Measurements from ENCODE around the gene COLGALT1. TPM values are rescaled to one million over a fixed set of nuclear protein-coding genes. Genes with fewer than 3 reads are reported as not detected.

The COLGALT1 gene
- total RNA-seq, 2 donors from 2014 or later = 41.1 to 76.5 TPM

DNA sequence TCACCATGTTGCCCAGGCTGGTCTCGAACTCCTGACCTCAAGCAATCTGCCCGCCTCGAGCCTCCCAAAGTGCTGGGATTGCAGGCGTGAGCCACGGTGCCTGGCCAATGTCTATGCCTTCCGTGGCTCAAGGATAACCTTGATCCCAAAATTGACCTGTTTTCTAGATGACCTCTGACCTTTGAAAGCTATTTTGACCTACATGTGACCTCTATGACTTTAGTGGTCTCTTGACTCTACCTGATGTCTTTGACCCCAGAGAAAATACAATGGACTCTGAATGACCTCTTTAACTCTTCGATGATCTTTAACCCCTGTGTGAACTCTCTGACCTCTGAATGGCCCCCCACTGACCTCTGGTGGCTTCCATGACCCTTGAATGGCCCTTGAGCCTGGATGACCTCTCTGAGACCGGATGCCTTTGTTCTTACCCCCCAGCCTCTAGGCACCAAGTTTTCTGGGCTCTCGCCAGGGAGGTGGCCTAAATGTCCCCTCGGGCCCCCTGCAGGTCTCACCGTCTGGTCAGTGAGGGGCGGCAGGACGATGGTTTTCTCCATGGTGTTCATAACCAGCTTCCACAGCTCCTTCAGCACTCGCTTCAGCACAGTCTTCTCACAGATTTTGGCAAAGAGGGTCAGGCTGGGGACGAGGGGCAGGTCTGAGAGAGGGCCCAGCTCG is 69.0 kb downstream of the COLGALT1 start:
- H3K9me3 Mint-ChIP-seq = no peaks in the 10 kb centered on the region
- no peaks in the 10 kb centered on the region for H3K4me1 Mint-ChIP-seq
- no peaks in the 10 kb centered on the region for H3K36me3 Mint-ChIP-seq (ENCODE audit: low read depth)
- no peak overlapping the region for H3K27ac Mint-ChIP-seq
- peaks cover 16% of the 10 kb centered on the region for H3K27me3 Mint-ChIP-seq
- H3K4me3 Mint-ChIP-seq = no peak overlapping the region
- ATAC-seq (replicated peaks) = no peak

DNA sequence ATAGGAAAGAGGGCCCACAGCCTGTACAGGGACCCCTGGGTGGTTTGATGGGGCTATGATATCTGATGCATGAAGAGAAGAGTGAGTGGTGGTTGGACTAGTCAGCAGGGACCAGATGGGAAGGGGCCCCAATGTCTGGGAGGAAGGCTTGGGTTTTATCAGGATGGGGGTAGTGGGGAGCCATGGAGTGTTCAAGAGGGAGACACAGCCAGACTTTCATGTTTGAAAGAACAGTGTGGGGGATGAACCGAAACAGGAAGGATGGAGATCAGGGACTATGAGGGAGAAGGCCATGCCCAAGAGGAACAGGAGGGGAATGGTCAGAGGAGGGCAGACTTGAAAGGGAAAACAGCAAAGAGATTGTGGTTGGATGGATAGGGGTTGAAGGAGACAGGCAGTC is 69.6 kb downstream of the COLGALT1 start:
- H3K27me3 Mint-ChIP-seq = peaks cover 12% of the 10 kb centered on the region
- H3K27ac Mint-ChIP-seq = no peak overlapping the region
- ATAC-seq (replicated peaks) = no peak
- H3K4me1 Mint-ChIP-seq = no peaks in the 10 kb centered on the region
- H3K36me3 Mint-ChIP-seq (ENCODE audit: low read depth) = no peaks in the 10 kb centered on the region
- H3K9me3 Mint-ChIP-seq = no peaks in the 10 kb centered on the region
- no peak overlapping the region for H3K4me3 Mint-ChIP-seq

DNA sequence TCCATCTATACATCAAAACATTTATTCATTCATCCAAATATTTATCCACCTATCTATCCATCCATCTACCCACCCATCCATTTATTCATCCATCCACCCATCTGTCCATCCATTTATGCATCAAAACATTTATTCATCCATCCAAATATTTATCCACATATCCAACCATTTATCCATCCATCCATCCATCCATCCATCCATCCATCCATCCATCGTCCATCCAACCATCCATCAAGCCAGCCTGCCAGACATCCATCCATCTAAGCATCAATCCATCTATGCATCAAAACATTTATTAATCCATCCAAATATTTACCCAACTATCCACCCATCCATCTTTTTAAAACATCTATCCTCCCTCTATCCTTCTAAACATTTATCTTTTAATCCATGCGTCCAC is 70.5 kb downstream of the COLGALT1 start:
- no peak overlapping the region for H3K27ac Mint-ChIP-seq
- no peaks in the 10 kb centered on the region for H3K36me3 Mint-ChIP-seq (ENCODE audit: low read depth)
- H3K9me3 Mint-ChIP-seq = no peaks in the 10 kb centered on the region
- ATAC-seq (replicated peaks) = no peak
- H3K4me1 Mint-ChIP-seq = no peaks in the 10 kb centered on the region
- H3K4me3 Mint-ChIP-seq = no peak overlapping the region
- H3K27me3 Mint-ChIP-seq = peaks cover 9% of the 10 kb centered on the region

GRCh38 chr19:17626456-17627015 is 71.1 kb downstream of the COLGALT1 start:
- Mint-ChIP-seq H3K36me3 (ENCODE audit: low read depth) (no peaks in the 10 kb centered on the region), H3K27me3 (peaks cover 9% of the 10 kb centered on the region), H3K9me3 (no peaks in the 10 kb centered on the region), H3K4me1 (no peaks in the 10 kb centered on the region), H3K4me3 (no peak overlapping the region), H3K27ac (no peak overlapping the region)
- no peak for ATAC-seq (replicated peaks)

- Mint-ChIP-seq H3K27me3 (peaks cover 9% of the 10 kb centered on the region), H3K4me3 (no peak overlapping the region), H3K4me1 (no peaks in the 10 kb centered on the region), H3K9me3 (no peaks in the 10 kb centered on the region), H3K27ac (no peak overlapping the region), H3K36me3 (ENCODE audit: low read depth) (no peaks in the 10 kb centered on the region)
- ATAC-seq (replicated peaks) = no peak
These were observed 71.7 kb downstream of the COLGALT1 start for GRCh38 chr19:17627161-17627560.

- no peaks in the 10 kb centered on the region for H3K9me3 Mint-ChIP-seq
- no peaks in the 10 kb centered on the region for H3K36me3 Mint-ChIP-seq (ENCODE audit: low read depth)
- no peak overlapping the region for H3K27ac Mint-ChIP-seq
- peaks cover 9% of the 10 kb centered on the region for H3K27me3 Mint-ChIP-seq
- ATAC-seq (replicated peaks) = no peak
- no peaks in the 10 kb centered on the region for H3K4me1 Mint-ChIP-seq
- H3K4me3 Mint-ChIP-seq = no peak overlapping the region
These were observed 72.5 kb downstream of the COLGALT1 start for GRCh38 chr19:17627921-17628320.

- Mint-ChIP-seq H3K4me1 (no peaks in the 10 kb centered on the region), H3K36me3 (ENCODE audit: low read depth) (no peaks in the 10 kb centered on the region), H3K27ac (no peak overlapping the region), H3K9me3 (no peaks in the 10 kb centered on the region), H3K4me3 (no peak overlapping the region), H3K27me3 (peaks cover 9% of the 10 kb centered on the region)
- no peak for ATAC-seq (replicated peaks)
These were observed 74.3 kb downstream of the COLGALT1 start for GRCh38 chr19:17629760-17630159.

DNA sequence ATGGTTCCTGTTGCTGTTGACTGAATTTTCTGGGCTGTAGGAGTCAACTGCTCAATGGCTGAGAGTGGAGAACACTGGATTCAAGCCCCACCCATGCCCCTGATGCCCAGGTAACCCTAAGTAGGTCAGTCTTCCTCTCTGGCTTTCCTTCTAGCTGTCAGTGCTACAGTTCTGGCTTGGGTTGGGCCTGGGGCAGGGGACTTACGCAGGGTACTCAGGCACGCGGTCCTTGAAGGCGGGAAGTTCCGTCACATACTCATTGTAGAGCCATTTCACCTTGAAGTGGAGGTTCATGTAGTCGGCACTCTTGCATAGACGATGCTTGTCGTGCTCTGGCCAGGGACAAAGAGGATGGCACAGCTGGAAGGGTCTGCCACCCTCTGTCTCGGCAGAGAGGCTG is 77.1 kb downstream of the COLGALT1 start:
- no peaks in the 10 kb centered on the region for H3K9me3 Mint-ChIP-seq
- no peaks in the 10 kb centered on the region for H3K36me3 Mint-ChIP-seq (ENCODE audit: low read depth)
- H3K27ac Mint-ChIP-seq = no peak overlapping the region
- H3K4me3 Mint-ChIP-seq = no peak overlapping the region
- no peak for ATAC-seq (replicated peaks)
- H3K4me1 Mint-ChIP-seq = no peaks in the 10 kb centered on the region
- no peaks in the 10 kb centered on the region for H3K27me3 Mint-ChIP-seq

Other genes with a start within 250 kb of the COLGALT1 start
- 10 to 100 TPM; 56.2 to 95.9 TPM for gene MRPL34, start 249.8 kb upstream of the COLGALT1 start, total RNA-seq
- 10 to 100 TPM; 27.8 to 45.8 TPM for gene DDA1, start 246.1 kb upstream of the COLGALT1 start, total RNA-seq
- gene ANO8, start 220.8 kb upstream of the COLGALT1 start, total RNA-seq = 1 to 10 TPM; 3.6 to 3.9 TPM
- gene GTPBP3, start 218.1 kb upstream of the COLGALT1 start, total RNA-seq = 10 to 100 TPM; 14.7 to 29.6 TPM
- gene PLVAP, start 178.3 kb upstream of the COLGALT1 start, total RNA-seq = under 1 TPM in 1 of 2 donors, not detected in 1; 0.53 TPM
- gene CCDC194, start 161.5 kb upstream of the COLGALT1 start, total RNA-seq = 1 to 10 TPM; 1.8 to 4.8 TPM
- gene BST2, start 150.0 kb upstream of the COLGALT1 start, total RNA-seq = 100 to 1,000 TPM; 130 to 154 TPM
- gene MVB12A, start 135.6 kb upstream of the COLGALT1 start, total RNA-seq = 10 to 100 TPM; 42.6 to 48.9 TPM
- not detected for gene TMEM221, start 107.0 kb upstream of the COLGALT1 start, total RNA-seq
- gene NXNL1, start 94.7 kb upstream of the COLGALT1 start, total RNA-seq = not detected
- gene SLC27A1, start 85.1 kb upstream of the COLGALT1 start, total RNA-seq = 1 to 10 TPM; 3.8 to 6.7 TPM
- gene PGLS, start 44.0 kb upstream of the COLGALT1 start, total RNA-seq = 10 to 100 TPM; 49.0 to 61.8 TPM
- under 1 TPM; 0.16 to 0.45 TPM for gene UNC13A, start 132.7 kb downstream of the COLGALT1 start, total RNA-seq
- 10 to 100 TPM; 74.0 to 83.7 TPM for gene MAP1S, start 163.8 kb downstream of the COLGALT1 start, total RNA-seq
- 10 to 100 TPM; 64.0 to 75.5 TPM for gene FCHO1, start 195.8 kb downstream of the COLGALT1 start, total RNA-seq
- 1 to 10 TPM in 1 of 2 donors, not detected in 1; 1.2 TPM for gene B3GNT3, start 239.5 kb downstream of the COLGALT1 start, total RNA-seq